Upper lobe of left lung (tissue), 4 donors: ENCODE results near the gene ARHGEF7.

Experiments
- CTCF ChIP-seq, 6 experiments: fragments of 450-650 bp in 4 of 6; fragments of 200-600 bp in 2 of 6; sonication (generic) in 2 of 6; IDR thresholded peaks; one replicate each; pipeline ENCODE4 v1.5.1; 2016 to 2019; ENCODE audit warnings: antibody characterized with exemption in 6 of 6
- POLR2A ChIP-seq, 4 donors: fragments of 450-650 bp; IDR thresholded peaks; one replicate each; pipeline ENCODE4 v1.5.1; 2016 to 2017; ENCODE audit warnings: antibody characterized with exemption in 4 of 4, mild to moderate bottlenecking in 2 of 4
- POLR2AphosphoS5 ChIP-seq, 2 donors: sonication (generic); formaldehyde crosslinking; IDR thresholded peaks; one replicate each; pipeline ENCODE4 v1.5.1; 2017; ENCODE audit warnings: antibody characterized with exemption in 2 of 2

- TF ChIP-seq POLR2AphosphoS5 (IDR thresholded peaks at IDR 0.05) (no peak), CTCF (IDR thresholded peaks at IDR 0.05) (no peak), POLR2A (IDR thresholded peaks at IDR 0.05) (no peak)
These were observed 59.4 kb downstream of the ARHGEF7 start for GRCh38 chr13:111174377-111175114.
